Mesendoderm (in vitro differentiated cells): ENCODE measurements around the gene MDN1.
"Not testable (repeated sequence)": the region's sequence is repeated elsewhere in the genome, so short reads cannot be mapped to it uniquely, and the experiment has no call there.

Experiments
- DNase-seq: peaks from one replicate; pipeline ENCODE4 v3.0.0; 2013
- H2AK5ac ChIP-seq: 2 replicates; pipeline ENCODE4 v1.6.1; 2013; ENCODE audit warnings: low read length, inconsistent platforms
- H2BK120ac ChIP-seq: 2 replicates; pipeline ENCODE4 v1.6.1; 2013; ENCODE audit warnings: low read depth, mild to moderate bottlenecking, low read length, moderate library complexity, mixed read lengths
- H2BK15ac ChIP-seq: replicated peaks from 2 replicates; pipeline ENCODE4 v1.6.1; 2013; ENCODE audit warnings: low read depth, mild to moderate bottlenecking, moderate library complexity
- H2BK5ac ChIP-seq: 2 replicates; pipeline ENCODE4 v1.6.1; 2013; ENCODE audit warnings: low read length, inconsistent platforms
- H3K18ac ChIP-seq: 2 replicates; pipeline ENCODE4 v1.6.1; 2013; ENCODE audit warnings: mild to moderate bottlenecking, low read length, mixed read lengths
- H3K23ac ChIP-seq: one replicate; pipeline ENCODE4 v1.6.1; 2013; ENCODE audit warnings: low read length
- H3K27ac ChIP-seq: 2 replicates; pipeline ENCODE4 v1.5.1; 2013; ENCODE audit warnings: low read depth, mild to moderate bottlenecking, inconsistent platforms, low read length, moderate library complexity
- H3K27me3 ChIP-seq: 2 replicates; pipeline ENCODE4 v1.6.1; 2013; ENCODE audit warnings: low read length, control low read depth, mild to moderate bottlenecking, inconsistent platforms; ENCODE audit not compliant: insufficient read depth, poor library complexity
- H3K36me3 ChIP-seq: 2 replicates; pipeline ENCODE4 v1.6.1; 2013; ENCODE audit warnings: low read length, inconsistent platforms; ENCODE audit not compliant: control insufficient read depth, insufficient read depth
- H3K4ac ChIP-seq: one replicate; pipeline ENCODE4 v1.6.1; 2013; ENCODE audit warnings: low read depth, mild to moderate bottlenecking, low read length, moderate library complexity
- H3K4me1 ChIP-seq: 2 replicates; pipeline ENCODE4 v1.6.1; 2013; ENCODE audit warnings: low read depth, low read length, inconsistent platforms; ENCODE audit not compliant: control insufficient read depth
- H3K4me2 ChIP-seq: 2 replicates; pipeline ENCODE4 v1.6.1; 2013; ENCODE audit warnings: low read length
- H3K4me3 ChIP-seq: 2 replicates; pipeline ENCODE4 v1.5.1; 2013; ENCODE audit warnings: mild to moderate bottlenecking, low read length
- H3K56ac ChIP-seq: one replicate; pipeline ENCODE4 v1.6.1; 2013; ENCODE audit warnings: low read length
- H3K79me1 ChIP-seq: 2 replicates; pipeline ENCODE4 v1.6.1; 2013; ENCODE audit warnings: low read length, inconsistent platforms
- H3K79me2 ChIP-seq: 2 replicates; pipeline ENCODE4 v1.6.1; 2013; ENCODE audit warnings: mild to moderate bottlenecking, low read length; ENCODE audit not compliant: control insufficient read depth, insufficient read depth
- H3K9ac ChIP-seq: 2 replicates; pipeline ENCODE4 v1.6.1; 2013; ENCODE audit warnings: low read length, inconsistent platforms
- H4K5ac ChIP-seq: one replicate; pipeline ENCODE4 v1.6.1; 2013; ENCODE audit warnings: low read length
- H4K8ac ChIP-seq: one replicate; pipeline ENCODE4 v1.6.1; 2013; ENCODE audit warnings: low read depth, mild to moderate bottlenecking, control low read depth, low read length, moderate library complexity
- WGBS: extraction: QIAGEN DNeasy Blood & Tissue Kit; methylation state at CpG from one replicate; pipeline ENCODE4 v1.1.7; 2013; ENCODE audit warnings: low lambda C conversion rate, missing lambda C conversion rate; ENCODE audit not compliant: insufficient coverage; ENCODE audit errors: extremely low coverage; 5-methylcytosine and 5-hydroxymethylcytosine counted together

MDN1 gene

DNA sequence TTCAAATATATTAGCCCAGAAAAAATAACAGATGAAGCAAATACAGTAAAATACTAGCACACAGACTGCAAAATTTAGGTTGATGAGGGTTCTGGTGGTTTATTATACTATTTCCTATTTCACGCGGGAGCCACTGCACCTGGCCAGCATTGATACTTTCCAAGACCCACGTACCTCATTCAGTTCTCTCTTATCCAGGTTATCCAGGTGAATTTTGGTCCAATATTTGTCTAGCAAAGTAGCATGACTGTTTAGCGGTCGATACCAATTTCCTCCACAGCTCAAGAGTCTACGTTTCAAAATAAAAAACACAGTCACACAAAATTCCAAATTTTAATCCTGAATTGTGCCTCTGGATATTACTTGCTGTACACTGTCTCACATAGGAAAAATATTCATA lies 34.8 kb downstream of the MDN1 start:
- Histone ChIP-seq H4K8ac (no peak overlapping the region), H2BK120ac (no peak overlapping the region), H3K9ac (no peak overlapping the region), H3K79me2 (peaks cover 1% of the 10 kb centered on the region), H3K18ac (no peak overlapping the region), H3K36me3 (peaks cover 18% of the 10 kb centered on the region), H2BK5ac (no peak overlapping the region), H3K4me1 (no peaks in the 10 kb centered on the region), H3K4me2 (no peak overlapping the region), H2AK5ac (no peak overlapping the region), H3K4ac (no peak overlapping the region), H3K4me3 (no peak overlapping the region), H3K27ac (no peak overlapping the region), H3K56ac (no peak overlapping the region), H3K27me3 (no peaks in the 10 kb centered on the region), H3K23ac (no peak overlapping the region), H3K79me1 (peaks cover 7% of the 10 kb centered on the region), H4K5ac (no peak overlapping the region), H2BK15ac (no peak overlapping the region)
- WGBS: no CpG with 5 or more reads among the region's 6 CpGs
- no peak for DNase-seq

DNA sequence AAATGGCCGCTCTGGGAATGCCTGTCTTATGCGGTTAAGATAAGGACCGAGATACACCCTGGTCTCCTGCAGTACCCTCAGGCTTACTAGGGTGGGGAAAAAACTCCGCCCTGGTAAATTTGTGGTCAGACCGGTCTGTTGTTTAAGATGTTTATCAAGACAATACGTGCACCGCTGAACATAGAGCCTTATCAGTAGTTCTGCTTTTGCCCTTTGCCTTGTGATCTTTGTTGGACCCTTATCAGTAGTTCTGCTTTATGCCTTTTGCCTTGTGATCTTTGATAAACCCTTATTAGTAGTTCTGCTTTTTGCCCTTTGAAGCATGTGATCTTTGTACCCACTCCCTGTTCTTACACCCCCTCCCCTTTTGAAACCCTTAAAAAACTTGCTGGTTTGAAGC lies 36.3 kb downstream of the MDN1 start:
- not testable (repeated sequence) for H3K4me3 ChIP-seq, H3K4me2 ChIP-seq, H3K9ac ChIP-seq, H3K4me1 ChIP-seq, H2BK15ac ChIP-seq, H3K79me2 ChIP-seq, H4K5ac ChIP-seq, H4K8ac ChIP-seq, H3K23ac ChIP-seq, H2BK5ac ChIP-seq, H2AK5ac ChIP-seq, H2BK120ac ChIP-seq, H3K27ac ChIP-seq, H3K18ac ChIP-seq, H3K27me3 ChIP-seq, H3K56ac ChIP-seq, H3K4ac ChIP-seq, DNase-seq, H3K79me1 ChIP-seq
- WGBS: no CpG with 5 or more reads among the region's 7 CpGs
- peaks cover 14% of the 10 kb centered on the region for H3K36me3 ChIP-seq

DNA sequence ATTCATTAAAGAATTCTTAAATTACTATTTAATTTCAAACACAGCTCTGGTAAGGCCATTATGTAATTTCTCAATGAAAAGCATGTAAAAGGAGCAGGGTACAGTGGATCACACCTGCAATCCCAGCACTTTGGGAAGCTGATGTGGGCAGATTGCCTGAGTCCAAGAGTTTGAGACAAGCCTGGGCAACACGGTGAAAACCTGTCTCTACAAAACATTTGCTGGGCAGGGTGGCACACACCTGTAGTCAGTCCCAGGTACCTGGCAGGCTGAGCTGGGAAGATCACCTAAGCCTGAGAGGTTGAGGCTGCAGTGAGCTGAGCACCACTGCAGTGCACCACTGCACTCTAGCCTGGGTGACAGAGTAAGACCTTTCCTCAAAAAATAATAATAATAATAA lies 37.4 kb downstream of the MDN1 start:
- Histone ChIP-seq H3K56ac (no peak overlapping the region), H2BK5ac (no peak overlapping the region), H3K36me3 (peaks cover 6% of the 10 kb centered on the region), H3K79me1 (peaks cover 2% of the 10 kb centered on the region), H2BK15ac (no peak overlapping the region), H3K9ac (no peak overlapping the region), H3K27ac (no peak overlapping the region), H3K4ac (no peak overlapping the region), H2AK5ac (no peak overlapping the region), H3K4me3 (no peak overlapping the region), H3K18ac (no peak overlapping the region), H3K4me1 (no peaks in the 10 kb centered on the region), H2BK120ac (no peak overlapping the region), H3K23ac (no peak overlapping the region), H4K5ac (no peak overlapping the region), H3K79me2 (no peaks in the 10 kb centered on the region), H3K4me2 (no peak overlapping the region), H3K27me3 (no peaks in the 10 kb centered on the region), H4K8ac (no peak overlapping the region)
- WGBS: no CpG with 5 or more reads among the region's 1 CpG
- DNase-seq: no peak

DNA sequence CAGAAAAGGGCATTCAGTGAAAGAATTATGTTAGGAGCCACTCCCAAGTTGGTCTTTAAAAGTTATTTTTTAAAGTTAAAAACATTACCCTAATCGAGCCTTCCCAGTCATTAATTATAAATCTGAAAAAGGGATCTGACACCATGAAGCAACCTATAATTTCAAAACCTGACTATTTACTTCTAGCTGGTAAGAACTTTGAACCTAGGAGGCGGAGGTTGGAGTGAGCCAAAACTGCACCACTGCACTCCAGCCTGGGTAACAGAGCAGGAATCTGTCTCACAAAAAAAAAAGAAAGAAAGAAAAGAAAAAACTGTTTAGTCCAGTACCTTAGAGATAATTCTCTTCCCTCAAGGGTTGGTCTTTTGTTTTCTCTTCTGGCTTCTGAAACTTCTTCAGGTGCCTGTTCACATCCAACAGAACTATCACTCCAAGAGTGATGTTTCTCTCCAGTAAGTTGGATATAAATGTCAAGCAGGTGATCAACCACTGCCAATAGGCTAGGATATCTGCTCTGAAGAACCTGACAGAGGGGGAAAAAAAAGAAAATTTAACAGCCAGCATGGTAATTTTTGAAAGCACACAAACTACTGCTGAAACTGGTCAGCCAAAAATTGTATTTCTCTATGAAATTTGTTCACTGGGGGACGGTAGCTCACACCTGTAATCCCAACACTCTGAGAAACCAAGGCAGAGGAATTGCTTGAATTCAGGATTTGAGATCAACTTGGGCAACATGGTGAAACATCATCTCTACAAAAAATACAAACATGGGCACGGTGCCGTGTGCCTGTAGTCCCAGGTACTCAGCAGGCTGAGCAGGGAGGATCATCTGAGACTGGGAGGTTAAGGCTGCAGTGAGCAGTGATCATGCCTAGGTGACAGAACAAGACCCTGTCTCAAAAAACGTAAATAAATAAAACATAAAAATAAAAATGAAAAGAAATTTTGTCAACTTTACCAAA lies 38.2 kb downstream of the MDN1 start:
- Histone ChIP-seq H4K5ac (no peak overlapping the region), H3K4me3 (no peak overlapping the region), H3K79me2 (no peaks in the 10 kb centered on the region), H3K23ac (no peak overlapping the region), H3K36me3 (peaks cover 6% of the 10 kb centered on the region), H3K27ac (no peak overlapping the region), H3K56ac (no peak overlapping the region), H2BK15ac (no peak overlapping the region), H2AK5ac (no peak overlapping the region), H4K8ac (no peak overlapping the region), H2BK5ac (no peak overlapping the region), H3K4me2 (no peak overlapping the region), H2BK120ac (no peak overlapping the region), H3K4ac (no peak overlapping the region), H3K27me3 (no peaks in the 10 kb centered on the region), H3K4me1 (no peaks in the 10 kb centered on the region), H3K18ac (no peak overlapping the region), H3K9ac (no peak overlapping the region), H3K79me1 (peaks cover 2% of the 10 kb centered on the region)
- DNase-seq: no peak
- no CpG with 5 or more reads among the region's 6 CpGs for WGBS

DNA sequence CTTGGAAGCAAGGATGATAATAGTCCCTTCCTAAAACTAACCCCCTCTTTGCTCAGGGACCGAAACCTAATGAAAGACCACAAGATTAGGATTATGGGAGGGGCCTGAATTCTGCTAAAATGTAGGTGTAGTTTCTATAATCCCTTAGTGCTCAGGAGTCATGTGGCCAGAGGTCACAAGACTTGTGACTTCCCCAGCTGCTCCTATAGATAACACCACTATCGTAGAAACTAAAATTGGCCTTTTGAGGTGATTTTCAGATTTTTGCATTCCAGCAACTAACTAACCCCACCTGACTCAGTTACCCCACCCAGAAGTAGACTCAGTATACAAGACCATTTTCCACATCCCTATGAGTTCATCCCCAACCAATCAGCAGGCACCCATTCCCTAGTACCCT lies 42.1 kb downstream of the MDN1 start:
- peaks cover 5% of the 10 kb centered on the region for H3K36me3 ChIP-seq
- H2AK5ac ChIP-seq: no peak overlapping the region
- peaks cover 3% of the 10 kb centered on the region for H3K79me1 ChIP-seq
- H3K18ac ChIP-seq: no peak overlapping the region
- H3K23ac ChIP-seq: no peak overlapping the region
- H4K8ac ChIP-seq: no peak overlapping the region
- no peak overlapping the region for H3K4me3 ChIP-seq
- H3K9ac ChIP-seq: no peak overlapping the region
- H3K4me2 ChIP-seq: no peak overlapping the region
- H3K79me2 ChIP-seq: no peaks in the 10 kb centered on the region
- no peak overlapping the region for H2BK5ac ChIP-seq
- WGBS: no CpG with 5 or more reads among the region's 2 CpGs
- no peak overlapping the region for H2BK120ac ChIP-seq
- H3K56ac ChIP-seq: no peak overlapping the region
- H3K4me1 ChIP-seq: no peaks in the 10 kb centered on the region
- H3K4ac ChIP-seq: no peak overlapping the region
- H3K27me3 ChIP-seq: no peaks in the 10 kb centered on the region
- no peak overlapping the region for H3K27ac ChIP-seq
- no peak for DNase-seq
- no peak overlapping the region for H2BK15ac ChIP-seq
- no peak overlapping the region for H4K5ac ChIP-seq
